B cell (primary cell): ENCODE data around the gene PLA2G2E. TPM values are rescaled to one million over a fixed set of nuclear protein-coding genes. Genes with fewer than 3 reads are reported as not detected.

Experiments used
- ATAC-seq: fragments of 200-7000 bp; cut with Tn5 transposase; one replicate; pipeline ENCODE4 v1.10.0; 2021; ENCODE audit warnings: low read depth, mild to moderate bottlenecking, moderate number of reproducible peaks, moderate library complexity
- CTCF ChIA-PET: fragments of 350-600 bp; sonication (Branson Sonifier 250); formaldehyde crosslinking; loops from one replicate; lab custom pipeline; 2021; ENCODE audit warnings: antibody characterized with exemption, inconsistent platforms; lab: Charles Lee
- POLR2A ChIA-PET: fragments of 350-600 bp; sonication (Branson Sonifier 250); formaldehyde crosslinking; loops from one replicate; lab custom pipeline; 2021; ENCODE audit warnings: antibody characterized with exemption; lab: Charles Lee
- DNase-seq: peaks from one replicate; pipeline ENCODE4 v3.0.0; 2013
- H2AFZ ChIP-seq: 2 replicates; pipeline ENCODE4 v1.6.1; 2012; ENCODE audit warnings: mild to moderate bottlenecking, low read depth, low read length; ENCODE audit not compliant: insufficient read depth, poor library complexity, severe bottlenecking
- H3K27ac ChIP-seq, 2 donors: 1 replicate in 1 of 2; 2 replicates in 1 of 2; pipeline ENCODE4 v1.5.1; 2012 to 2013; ENCODE audit warnings: low read length in 2 of 2, mild to moderate bottlenecking in 2 of 2, moderate library complexity in 1 of 2
- H3K27me3 ChIP-seq, 4 experiments: fragments of 200-600 bp in 1 of 4; sonication (generic) in 1 of 4; replicated peaks in 1 of 4; 1 replicate in 2 of 4; 2 replicates in 2 of 4; pipeline versions ENCODE4 v1.6.1 to v1.7.0; 2013 to 2016; ENCODE audit warnings: low read length in 3 of 4, mild to moderate bottlenecking in 2 of 4, mixed read lengths in 1 of 4, moderate library complexity in 1 of 4; ENCODE audit not compliant: insufficient read depth in 4 of 4, control insufficient read depth in 3 of 4; ENCODE audit errors: control extremely low read depth in 1 of 4
- H3K36me3 ChIP-seq, 2 experiments: replicated peaks in 1 of 2; 1 replicate in 1 of 2; 2 replicates in 1 of 2; pipeline versions ENCODE4 v1.6.1 to v1.7.1; 2013; ENCODE audit warnings: low read length in 1 of 2; ENCODE audit not compliant: insufficient read depth in 2 of 2, control insufficient read depth in 1 of 2; ENCODE audit errors: control extremely low read depth in 1 of 2, extremely low read depth in 1 of 2
- H3K4me1 ChIP-seq, 2 donors: fragments of 200-600 bp in 1 of 2; sonication (generic) in 1 of 2; 1 replicate in 1 of 2; 2 replicates in 1 of 2; pipeline versions ENCODE4 v1.5.1 to v1.6.1; 2013 to 2017; ENCODE audit warnings: low read length in 2 of 2; ENCODE audit not compliant: control insufficient read depth in 2 of 2, insufficient read depth in 2 of 2
- H3K4me2 ChIP-seq: replicated peaks from 2 replicates; pipeline ENCODE3; 2012; ENCODE audit warnings: mild to moderate bottlenecking, low read depth, low read length; ENCODE audit not compliant: poor library complexity, severe bottlenecking
- H3K4me3 ChIP-seq, 5 experiments: fragments of 200-600 bp in 1 of 5; sonication (generic) in 1 of 5; 1 replicate in 3 of 5; 2 replicates in 2 of 5; pipeline versions ENCODE4 v1.5.1 to v1.7.0; 2011 to 2016; ENCODE audit warnings: low read length in 4 of 5, mild to moderate bottlenecking in 4 of 5, low read depth in 2 of 5, control low read depth in 1 of 5, moderate library complexity in 1 of 5; ENCODE audit not compliant: insufficient read depth in 1 of 5; ENCODE audit errors: control extremely low read depth in 1 of 5, extremely low read depth in 1 of 5
- H3K79me2 ChIP-seq: fragments of 200-600 bp; sonication (generic); one replicate; pipeline ENCODE4 v1.6.0; 2016; ENCODE audit warnings: low read length; ENCODE audit not compliant: control insufficient read depth, insufficient read depth
- H3K9ac ChIP-seq: fragments of 200-600 bp; sonication (generic); 2 replicates; pipeline ENCODE4 v1.6.1; 2017; ENCODE audit warnings: mild to moderate bottlenecking, low read length, moderate library complexity
- H3K9me3 ChIP-seq, 3 donors: one replicate each; pipeline versions ENCODE4 v1.6.1 to v1.7.1; 2013; ENCODE audit warnings: low read length in 2 of 3; ENCODE audit not compliant: control insufficient read depth in 2 of 3, insufficient read depth in 1 of 3; ENCODE audit errors: control extremely low read depth in 1 of 3
- H4K20me1 ChIP-seq: 2 replicates; pipeline ENCODE4 v1.6.0; 2012; ENCODE audit warnings: mild to moderate bottlenecking, low read length; ENCODE audit not compliant: insufficient read depth, control insufficient read depth, poor library complexity, severe bottlenecking
- H3K27ac Mint-ChIP-seq: one replicate; pipeline ENCODE4 v1.8.0; 2021; ENCODE audit warnings: mixed read lengths
- H3K27me3 Mint-ChIP-seq: one replicate; pipeline ENCODE4 v1.8.0; 2021; ENCODE audit warnings: mixed read lengths
- H3K4me1 Mint-ChIP-seq: one replicate; pipeline ENCODE4 v1.8.0; 2021; ENCODE audit warnings: mixed read lengths
- H3K4me3 Mint-ChIP-seq: one replicate; pipeline ENCODE4 v1.8.0; 2021; ENCODE audit warnings: mixed read lengths
- H3K9me3 Mint-ChIP-seq: one replicate; pipeline ENCODE4 v1.8.0; 2022; ENCODE audit warnings: mixed read lengths; ENCODE audit not compliant: insufficient read depth
- EZH2 ChIP-seq: IDR thresholded peaks from 2 replicates; pipeline ENCODE4 v1.6.1; 2012; ENCODE audit warnings: borderline replicate concordance, low read depth, mild to moderate bottlenecking, moderate library complexity, low read length; ENCODE audit not compliant: insufficient read depth, poor library complexity, severe bottlenecking
- WGBS: methylation state at CpG from one replicate; pipeline ENCODE4 v1.1.5; 2013; ENCODE audit warnings: missing lambda C conversion rate; ENCODE audit not compliant: insufficient coverage; 5-methylcytosine and 5-hydroxymethylcytosine counted together
- intact Hi-C: fragments of 100-400 bp; cut with micrococcal nuclease; formaldehyde crosslinking; loops from one replicate; pipeline ENCODE4 v1.10.0; 2022
- polyA plus RNA-seq: library from polyadenylated mRNA; depleted of rRNA; stranded (reverse); fragments of >200 nt; gene quantifications from 2 replicates; pipeline ENCODE4 v1.2.3, GENCODE V29; 2012
- total RNA-seq, 2 donors: library from RNA; stranded (reverse); fragments of 120-200 nt in 1 of 2; gene quantifications; 1 replicate in 1 of 2; 2 replicates in 1 of 2; pipeline versions ENCODE4 v1.2.3 to v1.2.4, GENCODE V29; 2013 to 2022
- TF ChIP-seq, protein P1 (sequence below): fragments of 200-600 bp; IDR thresholded peaks from one replicate; pipeline ENCODE4 v1.8.0; 2022; ENCODE audit warnings: antibody characterized with exemption, mild to moderate bottlenecking

Gene PLA2G2E
- total and polyA plus RNA-seq, 2 donors (not counting 1 experiment from before 2014, with no cell fraction given) = not detected

GRCh38 chr1:19885821-19886220 lies 37.6 kb downstream of the PLA2G2E start:
- Mint-ChIP-seq H3K4me1 (peaks cover 31% of the 10 kb centered on the region), H3K9me3 (no peaks in the 10 kb centered on the region), H3K27me3 (no peaks in the 10 kb centered on the region), H3K4me3 (no peak overlapping the region), H3K27ac (no peak overlapping the region)
- peaks cover 0 to 4% (median 2%) of the 10 kb centered on the region in 4 experiments for H3K27me3 ChIP-seq
- ChIA-PET CTCF (no interaction called here), POLR2A (no interaction called here)
- DNase-seq (no peak), ATAC-seq (no peak)
- no peak overlapping the region for H3K9ac ChIP-seq
- TF ChIP-seq, protein P1, sequence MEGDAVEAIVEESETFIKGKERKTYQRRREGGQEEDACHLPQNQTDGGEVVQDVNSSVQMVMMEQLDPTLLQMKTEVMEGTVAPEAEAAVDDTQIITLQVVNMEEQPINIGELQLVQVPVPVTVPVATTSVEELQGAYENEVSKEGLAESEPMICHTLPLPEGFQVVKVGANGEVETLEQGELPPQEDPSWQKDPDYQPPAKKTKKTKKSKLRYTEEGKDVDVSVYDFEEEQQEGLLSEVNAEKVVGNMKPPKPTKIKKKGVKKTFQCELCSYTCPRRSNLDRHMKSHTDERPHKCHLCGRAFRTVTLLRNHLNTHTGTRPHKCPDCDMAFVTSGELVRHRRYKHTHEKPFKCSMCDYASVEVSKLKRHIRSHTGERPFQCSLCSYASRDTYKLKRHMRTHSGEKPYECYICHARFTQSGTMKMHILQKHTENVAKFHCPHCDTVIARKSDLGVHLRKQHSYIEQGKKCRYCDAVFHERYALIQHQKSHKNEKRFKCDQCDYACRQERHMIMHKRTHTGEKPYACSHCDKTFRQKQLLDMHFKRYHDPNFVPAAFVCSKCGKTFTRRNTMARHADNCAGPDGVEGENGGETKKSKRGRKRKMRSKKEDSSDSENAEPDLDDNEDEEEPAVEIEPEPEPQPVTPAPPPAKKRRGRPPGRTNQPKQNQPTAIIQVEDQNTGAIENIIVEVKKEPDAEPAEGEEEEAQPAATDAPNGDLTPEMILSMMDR = no peak
- no peak for TF ChIP-seq EZH2
- peaks cover 0 to 5% of the 10 kb centered on the region in 2 experiments for H3K36me3 ChIP-seq
- H3K4me1 ChIP-seq = peaks cover 12 to 14% of the 10 kb centered on the region in 2 donors
- intact Hi-C loops = loop anchor here (10.0 kb wide), 1 partner anchor 899 kb away; the partner anchor contains the start of gene HP1BP3
- 100% methylated on average over 1 of the region's 2 CpGs for WGBS
- peaks cover 55% of the 10 kb centered on the region for H3K79me2 ChIP-seq
- H3K9me3 ChIP-seq = no peaks in the 10 kb centered on the region
- peaks cover 16% of the 10 kb centered on the region for H4K20me1 ChIP-seq
- no peak overlapping the region for H3K4me3 ChIP-seq
- no peak overlapping the region for H3K4me2 ChIP-seq
- no peak overlapping the region for H2AFZ ChIP-seq
- H3K27ac ChIP-seq = no peak overlapping the region

GRCh38 chr1:19884312-19884711 lies 39.1 kb downstream of the PLA2G2E start:
- Histone ChIP-seq H3K27me3 (peaks cover 0 to 5% (median 2%) of the 10 kb centered on the region in 4 experiments), H3K4me1 (peaks cover 12 to 14% of the 10 kb centered on the region in 2 donors), H3K27ac (no peak overlapping the region), H2AFZ (no peak overlapping the region), H3K36me3 (no peaks in the 10 kb centered on the region), H4K20me1 (peaks cover 16% of the 10 kb centered on the region), H3K4me3 (no peak overlapping the region), H3K9me3 (no peaks in the 10 kb centered on the region), H3K9ac (no peak overlapping the region), H3K79me2 (peaks cover 55% of the 10 kb centered on the region), H3K4me2 (no peak overlapping the region)
- intact Hi-C loops = loop anchor here (5.0 to 10.0 kb wide), 2 partner anchors 900 to 1293 kb away; partner anchors contain the start of genes EIF4G3 and HP1BP3
- ATAC-seq (no peak), DNase-seq (no peak)
- ChIA-PET POLR2A (no interaction called here), CTCF (no interaction called here)
- peak overlapping the region; percentile 83 for H3K4me3 Mint-ChIP-seq
- no peaks in the 10 kb centered on the region for H3K27me3 Mint-ChIP-seq
- H3K9me3 Mint-ChIP-seq = no peaks in the 10 kb centered on the region
- no peak overlapping the region for H3K27ac Mint-ChIP-seq
- peaks cover 31% of the 10 kb centered on the region for H3K4me1 Mint-ChIP-seq
- no peak for TF ChIP-seq EZH2
- TF ChIP-seq, protein P1 = no peak
- WGBS = 100% methylated on average over 1 of the region's 2 CpGs
